ENCODE measurements around the gene JUP. TPM values are rescaled to one million over a fixed set of nuclear protein-coding genes. Genes with fewer than 3 reads are reported as not detected.

JUP gene
- polyA plus RNA-seq, 1 of the 3 experiments (the other 2 are of a cell fraction): 13.0 TPM

- 94% methylated on average over 3 of the region's 4 CpGs for WGBS (ENCODE audit: low lambda C conversion rate)
- TF ChIP-seq, protein P1, sequence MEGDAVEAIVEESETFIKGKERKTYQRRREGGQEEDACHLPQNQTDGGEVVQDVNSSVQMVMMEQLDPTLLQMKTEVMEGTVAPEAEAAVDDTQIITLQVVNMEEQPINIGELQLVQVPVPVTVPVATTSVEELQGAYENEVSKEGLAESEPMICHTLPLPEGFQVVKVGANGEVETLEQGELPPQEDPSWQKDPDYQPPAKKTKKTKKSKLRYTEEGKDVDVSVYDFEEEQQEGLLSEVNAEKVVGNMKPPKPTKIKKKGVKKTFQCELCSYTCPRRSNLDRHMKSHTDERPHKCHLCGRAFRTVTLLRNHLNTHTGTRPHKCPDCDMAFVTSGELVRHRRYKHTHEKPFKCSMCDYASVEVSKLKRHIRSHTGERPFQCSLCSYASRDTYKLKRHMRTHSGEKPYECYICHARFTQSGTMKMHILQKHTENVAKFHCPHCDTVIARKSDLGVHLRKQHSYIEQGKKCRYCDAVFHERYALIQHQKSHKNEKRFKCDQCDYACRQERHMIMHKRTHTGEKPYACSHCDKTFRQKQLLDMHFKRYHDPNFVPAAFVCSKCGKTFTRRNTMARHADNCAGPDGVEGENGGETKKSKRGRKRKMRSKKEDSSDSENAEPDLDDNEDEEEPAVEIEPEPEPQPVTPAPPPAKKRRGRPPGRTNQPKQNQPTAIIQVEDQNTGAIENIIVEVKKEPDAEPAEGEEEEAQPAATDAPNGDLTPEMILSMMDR (IDR thresholded peaks at IDR 0.05): no peak
- no peak for TF ChIP-seq RAD21 (IDR thresholded peaks at IDR 0.05; ENCODE audit: low read length)
- Histone ChIP-seq H2AFZ (ENCODE audit: low read depth) (no peak overlapping the region), H3F3A (replicated peaks; ENCODE audit: insufficient read depth) (peaks cover 10% of the 10 kb centered on the region), H3K4me2 (no peak overlapping the region), H3K27me3 (ENCODE audit: insufficient read depth) (no peaks in the 10 kb centered on the region), H4K20me1 (ENCODE audit: insufficient read depth) (peaks cover 4% of the 10 kb centered on the region; the same call in 1 of the 2 replicates), H3K4me1 (ENCODE audit: control insufficient read depth in 1 of 2, insufficient read depth in 2 of 2, low read depth in 1 of 2, low read length in 1 of 2) (peaks cover 4 to 27% of the 10 kb centered on the region in 2 experiments; a peak in 3 of 4 replicates), H3K27ac (ENCODE audit: low read depth in 2 of 2, low read length in 1 of 2) (no peak overlapping the region; a peak in 1 of 4 replicates), H3K79me2 (ENCODE audit: insufficient read depth) (no peaks in the 10 kb centered on the region), H3K36me3 (replicated peaks in 1 of 2; ENCODE audit: control insufficient read depth in 1 of 2, insufficient read depth in 2 of 2, low read length in 1 of 2) (peaks cover 0 to 4% of the 10 kb centered on the region in 2 experiments), H3K4me3 (ENCODE audit: low read depth in 2 of 2, low read length in 1 of 2) (no peak overlapping the region), H3K9me2 (no peaks in the 10 kb centered on the region), H3K9me3 (no peaks in the 10 kb centered on the region), H3K9ac (no peak overlapping the region)
- DNase-seq: no peak
- POLR2A ChIA-PET: interaction anchor here (0.9 kb wide), 1 partner anchor 14 kb away, joined by 3 read pairs; the partner anchor contains the start of gene JUP
- CTCF ChIA-PET: interaction anchor here (3.9 to 5.0 kb wide), 2 partner anchors 14 to 30 kb away, joined by 15 to 35 read pairs; partner anchors contain the start of gene JUP
Measured at GRCh38 chr17:41772218-41772585, 14.3 kb downstream of the JUP start.

DNA sequence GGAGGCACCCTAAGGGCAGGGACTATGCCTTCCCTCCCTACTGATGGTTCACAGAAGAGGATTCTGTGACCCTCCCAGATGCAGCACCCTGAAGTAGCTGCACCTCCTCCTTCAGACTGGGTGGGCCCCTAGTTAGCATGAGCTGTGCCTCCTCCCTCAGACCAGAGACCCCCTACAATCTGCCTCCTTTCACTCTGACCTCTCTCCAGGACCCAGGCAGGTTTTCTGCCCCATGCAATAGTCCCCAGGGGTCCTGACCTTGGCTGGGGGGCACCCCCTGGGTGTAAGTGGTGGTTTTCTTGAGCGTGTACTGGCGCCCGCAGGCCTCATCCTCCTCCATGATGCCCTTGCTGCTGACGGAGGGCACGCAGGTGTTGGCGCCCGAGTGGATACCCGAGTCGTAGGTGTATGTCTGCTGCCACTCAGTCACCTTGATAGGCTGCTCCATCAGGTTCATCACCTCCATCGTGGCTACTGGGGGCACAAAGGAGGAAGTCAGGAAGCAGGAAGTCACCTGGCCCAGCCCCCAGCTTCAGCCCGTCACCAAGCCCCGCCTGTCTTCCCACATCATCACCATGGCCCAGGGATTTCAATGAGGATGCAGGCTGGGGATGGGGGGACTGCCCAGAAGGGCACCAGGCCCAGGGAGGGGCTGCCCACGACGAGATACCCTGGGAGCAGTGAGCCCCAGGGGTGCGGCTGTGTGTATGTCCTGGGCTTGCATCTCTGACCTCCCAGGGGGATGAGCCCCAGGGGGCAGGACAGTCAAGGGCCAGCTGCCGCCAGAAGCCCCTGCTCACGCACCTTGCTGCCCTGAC, 14.9 kb downstream of the JUP start:
- no peak overlapping the region for H2AFZ ChIP-seq (ENCODE audit: low read depth)
- WGBS (ENCODE audit: low lambda C conversion rate): 95% methylated on average over 15 of the region's 17 CpGs
- CTCF ChIA-PET: interaction anchor here (0.9 to 5.0 kb wide), 3 partner anchors 8 to 30 kb away, joined by 4 to 35 read pairs (median 15); partner anchors contain the start of gene JUP

More for the DNA sequence above, 14.9 kb downstream of the JUP start:
- no peaks in the 10 kb centered on the region for H3K79me2 ChIP-seq (ENCODE audit: insufficient read depth)
- peaks cover 0 to 24% of the 10 kb centered on the region in 2 experiments; a peak in 1 of 4 replicates for H3K4me1 ChIP-seq (ENCODE audit: control insufficient read depth in 1 of 2, insufficient read depth in 2 of 2, low read depth in 1 of 2, low read length in 1 of 2)
- POLR2A ChIA-PET: interaction anchor here (0.9 kb wide), 1 partner anchor 15 kb away, joined by 3 read pairs; the partner anchor contains the start of gene JUP
- H4K20me1 ChIP-seq (ENCODE audit: insufficient read depth): no peaks in the 10 kb centered on the region
- H3F3A ChIP-seq (replicated peaks; ENCODE audit: insufficient read depth): peaks cover 4% of the 10 kb centered on the region
- H3K36me3 ChIP-seq (replicated peaks in 1 of 2; ENCODE audit: control insufficient read depth in 1 of 2, insufficient read depth in 2 of 2, low read length in 1 of 2): peaks cover 0 to 6% of the 10 kb centered on the region in 2 experiments
- H3K9me3 ChIP-seq: no peaks in the 10 kb centered on the region
- TF ChIP-seq GATA2 (CRISPR knock-in tag; IDR thresholded peaks at IDR 0.05) (no peak), PBX3 (IDR thresholded peaks at IDR 0.05) (no peak), TCF12 (IDR thresholded peaks at IDR 0.05) (no peak), RFX5 (IDR thresholded peaks at IDR 0.05; ENCODE audit: low read length) (no peak), EP300 (IDR thresholded peaks at IDR 0.05; ENCODE audit: borderline replicate concordance in 1 of 2, low read depth in 1 of 2, low read length in 1 of 2) (no peak), JUND (IDR thresholded peaks at IDR 0.05) (no peak), ELF1 (IDR thresholded peaks at IDR 0.05) (no peak), POLR2AphosphoS5 (IDR thresholded peaks at IDR 0.05; ENCODE audit: low read depth, low read length) (no peak), MXI1 (IDR thresholded peaks at IDR 0.05; ENCODE audit: low read depth, low read length) (no peak), GABPA (IDR thresholded peaks at IDR 0.05; ENCODE audit: low read depth) (no peak), FOXJ3 (CRISPR knock-in tag; IDR thresholded peaks at IDR 0.05) (no peak), SMC3 (IDR thresholded peaks at IDR 0.05; ENCODE audit: low read depth, low read length) (no peak), RXRA (IDR thresholded peaks at IDR 0.05; ENCODE audit: borderline replicate concordance, low read depth) (no peak), NFIC (IDR thresholded peaks at IDR 0.05; ENCODE audit: borderline replicate concordance) (no peak)
- TF ChIP-seq, protein P2, sequence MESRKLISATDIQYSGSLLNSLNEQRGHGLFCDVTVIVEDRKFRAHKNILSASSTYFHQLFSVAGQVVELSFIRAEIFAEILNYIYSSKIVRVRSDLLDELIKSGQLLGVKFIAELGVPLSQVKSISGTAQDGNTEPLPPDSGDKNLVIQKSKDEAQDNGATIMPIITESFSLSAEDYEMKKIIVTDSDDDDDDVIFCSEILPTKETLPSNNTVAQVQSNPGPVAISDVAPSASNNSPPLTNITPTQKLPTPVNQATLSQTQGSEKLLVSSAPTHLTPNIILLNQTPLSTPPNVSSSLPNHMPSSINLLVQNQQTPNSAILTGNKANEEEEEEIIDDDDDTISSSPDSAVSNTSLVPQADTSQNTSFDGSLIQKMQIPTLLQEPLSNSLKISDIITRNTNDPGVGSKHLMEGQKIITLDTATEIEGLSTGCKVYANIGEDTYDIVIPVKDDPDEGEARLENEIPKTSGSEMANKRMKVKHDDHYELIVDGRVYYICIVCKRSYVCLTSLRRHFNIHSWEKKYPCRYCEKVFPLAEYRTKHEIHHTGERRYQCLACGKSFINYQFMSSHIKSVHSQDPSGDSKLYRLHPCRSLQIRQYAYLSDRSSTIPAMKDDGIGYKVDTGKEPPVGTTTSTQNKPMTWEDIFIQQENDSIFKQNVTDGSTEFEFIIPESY (IDR thresholded peaks at IDR 0.05; ENCODE audit: borderline replicate concordance, low read depth): no peak
- H3K9ac ChIP-seq: no peak overlapping the region
- no peak overlapping the region; a peak in 1 of 4 replicates for H3K27ac ChIP-seq (ENCODE audit: low read depth in 2 of 2, low read length in 1 of 2)
- H3K27me3 ChIP-seq (ENCODE audit: insufficient read depth): no peaks in the 10 kb centered on the region
- no peaks in the 10 kb centered on the region for H3K9me2 ChIP-seq
- no peak for DNase-seq
- H3K4me2 ChIP-seq: no peak overlapping the region
- H3K4me3 ChIP-seq (ENCODE audit: low read depth in 2 of 2, low read length in 1 of 2): no peak overlapping the region
